HCT116 (cell line): ENCODE data around the gene AKNAD1. TPM values are rescaled to one million over a fixed set of nuclear protein-coding genes. Genes with fewer than 3 reads are reported as not detected.

Source experiments
- ATAC-seq: fragments of 200-7000 bp; cut with Tn5 transposase; 2 replicates; pipeline ENCODE4 v1.9.1; 2020; ENCODE audit warnings: mild to moderate bottlenecking, moderate library complexity
- BruUV-seq: library from RNA; stranded (reverse); fragments of 400-500 nt; replicated peaks from 2 replicates; lab custom pipeline; 2021; lab: Mats Ljungman, UMichigan
- CTCF ChIA-PET: fragments of 300-600 bp; sonication (Branson Sonifier 250); formaldehyde crosslinking; loops from one replicate; lab custom pipeline; 2021; ENCODE audit warnings: antibody characterized with exemption; lab: Charles Lee
- POLR2A ChIA-PET: fragments of 300-600, 350-600 bp; sonication (Branson Sonifier 250); formaldehyde crosslinking; loops from one replicate; lab custom pipeline; 2021; ENCODE audit warnings: antibody characterized with exemption; lab: Charles Lee
- RAD21 ChIA-PET, 2 experiments: fragments of 300-600 bp; sonication (Branson Sonifier 250); formaldehyde crosslinking; loops; one replicate each; lab custom pipeline; 2023; ENCODE audit warnings: low total read pairs in 2 of 2; ENCODE audit not compliant: uncharacterized antibody in 2 of 2, unreplicated experiment in 2 of 2, low non-redundant PET in 1 of 2; lab: Charles Lee
- DNase-seq: peaks from one replicate; pipeline ENCODE4 v3.0.0-alpha.2; 2010; ENCODE audit warnings: low read depth, low spot score
- H2AFZ ChIP-seq: fragments of 200-600 bp; shearing (Covaris generic), sonication (generic); 2 replicates; pipeline ENCODE4 v1.6.1; 2017; ENCODE audit warnings: low read depth, mixed run types, mixed read lengths, antibody characterized with exemption, low read length; ENCODE audit not compliant: poor library complexity, severe bottlenecking
- H3K27ac ChIP-seq: 2 replicates; pipeline ENCODE4 v1.5.1; 2012; ENCODE audit warnings: low read depth, low read length
- H3K27me3 ChIP-seq: fragments of 200-600 bp; sonication (generic); 2 replicates; pipeline ENCODE4 v1.6.1; 2016; ENCODE audit warnings: mixed run types, low read length, mixed read lengths; ENCODE audit not compliant: insufficient read depth
- H3K36me3 ChIP-seq, 2 experiments: fragments of 200-500 bp in 1 of 2; fragments of 200-600 bp in 1 of 2; sonication (Bioruptor generic) in 1 of 2; sonication (generic) in 1 of 2; 2 replicates each; pipeline versions ENCODE4 v1.5.1 to v1.6.1; 2014 to 2016; ENCODE audit warnings: low read length in 2 of 2, inconsistent platforms in 1 of 2, mixed read lengths in 1 of 2, mixed run types in 1 of 2; ENCODE audit not compliant: insufficient read depth in 2 of 2, control insufficient read depth in 1 of 2
- H3K4me1 ChIP-seq, 2 experiments: fragments of 200-600 bp in 1 of 2; sonication (generic) in 1 of 2; 2 replicates each; pipeline versions ENCODE4 v1.5.1 to v1.6.1; 2012 to 2017; ENCODE audit warnings: low read length in 2 of 2, inconsistent platforms in 1 of 2, mild to moderate bottlenecking in 1 of 2, mixed read lengths in 1 of 2, mixed run types in 1 of 2, moderate library complexity in 1 of 2; ENCODE audit not compliant: insufficient read depth in 2 of 2, control insufficient read depth in 1 of 2
- H3K4me2 ChIP-seq: fragments of 200-600 bp; sonication (generic); 2 replicates; pipeline ENCODE4 v1.6.1; 2017; ENCODE audit warnings: mixed run types, low read length, mixed read lengths
- H3K4me3 ChIP-seq, 2 experiments: fragments of 200-600 bp in 1 of 2; sonication (generic) in 1 of 2; replicated peaks in 1 of 2; 2 replicates each; pipeline ENCODE4 v1.5.1; 2011 to 2016; ENCODE audit warnings: low read length in 2 of 2, control low read depth in 1 of 2, low read depth in 1 of 2, mild to moderate bottlenecking in 1 of 2, mixed read lengths in 1 of 2, mixed run types in 1 of 2
- H3K79me2 ChIP-seq: fragments of 200-600 bp; sonication (generic); 2 replicates; pipeline ENCODE4 v1.6.1; 2017; ENCODE audit warnings: mild to moderate bottlenecking, mixed run types, low read length, moderate library complexity, mixed read lengths; ENCODE audit not compliant: insufficient read depth
- H3K9ac ChIP-seq: fragments of 200-600 bp; sonication (generic); 2 replicates; pipeline ENCODE4 v1.6.1; 2016; ENCODE audit warnings: low read length, mixed read lengths
- H3K9me2 ChIP-seq: fragments of 200-600 bp; sonication (generic), shearing (Covaris generic); 2 replicates; pipeline ENCODE4 v1.6.1; 2017; ENCODE audit warnings: mixed run types, mild to moderate bottlenecking, moderate library complexity; ENCODE audit not compliant: insufficient read depth
- H3K9me3 ChIP-seq, 2 experiments: fragments of 200-500 bp in 1 of 2; fragments of 200-600 bp in 1 of 2; sonication (Bioruptor generic) in 1 of 2; sonication (generic) in 1 of 2; 2 replicates each; pipeline ENCODE4 v1.6.1; 2014 to 2017; ENCODE audit warnings: low read length in 2 of 2, mixed read lengths in 2 of 2, inconsistent platforms in 1 of 2, low read depth in 1 of 2, mild to moderate bottlenecking in 1 of 2, mixed run types in 1 of 2, moderate library complexity in 1 of 2; ENCODE audit not compliant: control insufficient read depth in 1 of 2, insufficient read depth in 1 of 2
- H4K20me1 ChIP-seq: fragments of 200-600 bp; sonication (generic), shearing (Covaris generic); 2 replicates; pipeline ENCODE4 v1.6.1; 2017; ENCODE audit warnings: mixed run types, mild to moderate bottlenecking, moderate library complexity; ENCODE audit not compliant: insufficient read depth
- CBX3 ChIP-seq: IDR thresholded peaks from 2 replicates; pipeline ENCODE4 v1.6.1; 2012; ENCODE audit warnings: low read depth
- CEBPB ChIP-seq: IDR thresholded peaks from 2 replicates; pipeline ENCODE4 v1.6.1; 2012; ENCODE audit warnings: low read depth
- CTCF ChIP-seq, 3 experiments: fragments of 200-600 bp in 1 of 3; sonication (generic) in 1 of 3; IDR thresholded peaks in 2 of 3; conservative IDR thresholded peaks in 1 of 3; 2 replicates each; pipeline ENCODE4 v1.5.1; 2012 to 2017; ENCODE audit warnings: low read depth in 2 of 3, low read length in 2 of 3, antibody characterized with exemption in 1 of 3, borderline replicate concordance in 1 of 3, control low read depth in 1 of 3, mild to moderate bottlenecking in 1 of 3, mixed read lengths in 1 of 3, mixed run types in 1 of 3, moderate library complexity in 1 of 3; ENCODE audit not compliant: insufficient read depth in 1 of 3
- EGR1 ChIP-seq: IDR thresholded peaks from 2 replicates; pipeline ENCODE4 v1.6.1; 2012; ENCODE audit warnings: low read depth
- ELF1 ChIP-seq: IDR thresholded peaks from 2 replicates; pipeline ENCODE4 v1.6.1; 2012; ENCODE audit warnings: low read depth, borderline replicate concordance
- EZH2 ChIP-seq: fragments of 200-600 bp; sonication (generic); IDR thresholded peaks from 2 replicates; pipeline ENCODE4 v1.6.1; 2017; ENCODE audit warnings: antibody characterized with exemption, mixed run types
- EZH2phosphoT487 ChIP-seq: fragments of 200-600 bp; IDR thresholded peaks from 2 replicates; pipeline ENCODE4 v1.6.1; 2018; ENCODE audit warnings: antibody characterized with exemption, borderline replicate concordance
- JUND ChIP-seq: IDR thresholded peaks from 2 replicates; pipeline ENCODE4 v1.6.1; 2012
- MAX ChIP-seq: IDR thresholded peaks from 2 replicates; pipeline ENCODE4 v1.6.1; 2012
- POLR2A ChIP-seq: IDR thresholded peaks from 2 replicates; pipeline ENCODE4 v1.7.0; 2011; ENCODE audit warnings: borderline replicate concordance; ENCODE audit not compliant: insufficient read depth, insufficient read length; ENCODE audit errors: extremely low read depth
- POLR2AphosphoS5 ChIP-seq: IDR thresholded peaks from 2 replicates; pipeline ENCODE4 v1.6.1; 2011; ENCODE audit warnings: mild to moderate bottlenecking, low read depth, low read length, moderate library complexity
- RAD21 ChIP-seq: IDR thresholded peaks from 2 replicates; pipeline ENCODE4 v1.6.1; 2012; ENCODE audit warnings: low read depth, mild to moderate bottlenecking
- SIN3A ChIP-seq: IDR thresholded peaks from 2 replicates; pipeline ENCODE4 v1.6.1; 2012; ENCODE audit warnings: low read depth
- SP1 ChIP-seq: IDR thresholded peaks from 2 replicates; pipeline ENCODE4 v1.6.1; 2012; ENCODE audit warnings: low read depth
- SRF ChIP-seq: IDR thresholded peaks from 2 replicates; pipeline ENCODE4 v1.6.1; 2012; ENCODE audit warnings: low read depth
- YY1 ChIP-seq: IDR thresholded peaks from 2 replicates; pipeline ENCODE4 v1.6.1; 2011; ENCODE audit warnings: low read length, low read depth, moderate library complexity, mild to moderate bottlenecking; ENCODE audit not compliant: insufficient replicate concordance; ENCODE audit errors: extremely low read depth
- ZFX ChIP-seq: fragments of 450-650 bp; IDR thresholded peaks from 2 replicates; pipeline ENCODE4 v1.6.1; 2017
- intact Hi-C: fragments of 100-400 bp; cut with micrococcal nuclease; formaldehyde crosslinking; loops from 2 replicates; pipeline ENCODE4 v1.10.0; 2022
- total RNA-seq: library from RNA; stranded (reverse); gene quantifications from one replicate; pipeline ENCODE4 v1.2.1, GENCODE V29; 2021; ENCODE audit not compliant: unreplicated experiment
- TF ChIP-seq, protein P1 (sequence below): IDR thresholded peaks from 2 replicates; pipeline ENCODE4 v1.6.1; 2012; ENCODE audit warnings: low read depth
- TF ChIP-seq, protein P2 (sequence below): IDR thresholded peaks from 2 replicates; pipeline ENCODE4 v1.6.1; 2011; ENCODE audit warnings: mild to moderate bottlenecking, low read length, moderate library complexity; ENCODE audit not compliant: insufficient replicate concordance; ENCODE audit errors: extremely low read depth

The AKNAD1 gene
- total RNA-seq, 1 experiment from 2014 or later: 0.15 TPM

GRCh38 chr1:108893141-108893530 is 36.2 kb upstream of the AKNAD1 start:
- peaks cover 0 to 2% of the 10 kb centered on the region in 2 experiments; a peak in 1 of 4 replicates for H3K36me3 ChIP-seq
- no peaks in the 10 kb centered on the region for H3K4me1 ChIP-seq
- no peak overlapping the region for H3K4me2 ChIP-seq
- H3K9me2 ChIP-seq: no peaks in the 10 kb centered on the region
- no peak for ATAC-seq
- peaks cover 65% of the 10 kb centered on the region for H3K79me2 ChIP-seq
- H3K9me3 ChIP-seq: no peaks in the 10 kb centered on the region
- no peak for DNase-seq
- intact Hi-C loops: loop anchor here (10.0 kb wide), 1 partner anchor 1108 kb away; no protein-coding TSS in a partner anchor
- no peaks in the 10 kb centered on the region for H3K27me3 ChIP-seq
- no peaks in the 10 kb centered on the region; the same call in 1 of the 2 replicates for H4K20me1 ChIP-seq
- RAD21 ChIA-PET: no interaction called here
- CTCF ChIA-PET: no interaction called here
- no peak overlapping the region for H3K9ac ChIP-seq
- TF ChIP-seq EZH2 (no peak), SIN3A (no peak), CTCF (IDR thresholded peaks at IDR 0.05 in 2 of 3, conservative IDR thresholded peaks at IDR 0.05 in 1 of 3; ENCODE audit: borderline replicate concordance in 1 of 3, insufficient read depth in 1 of 3, low read depth in 2 of 3, low read length in 2 of 3) (no peak), EGR1 (no peak), MAX (no peak), SRF (no peak), EZH2phosphoT487 (no peak), POLR2AphosphoS5 (no peak), YY1 (no peak), JUND (no peak), POLR2A (no peak), ZFX (no peak), SP1 (no peak), RAD21 (no peak), ELF1 (no peak), CBX3 (no peak), CEBPB (no peak)
- TF ChIP-seq, protein P1, sequence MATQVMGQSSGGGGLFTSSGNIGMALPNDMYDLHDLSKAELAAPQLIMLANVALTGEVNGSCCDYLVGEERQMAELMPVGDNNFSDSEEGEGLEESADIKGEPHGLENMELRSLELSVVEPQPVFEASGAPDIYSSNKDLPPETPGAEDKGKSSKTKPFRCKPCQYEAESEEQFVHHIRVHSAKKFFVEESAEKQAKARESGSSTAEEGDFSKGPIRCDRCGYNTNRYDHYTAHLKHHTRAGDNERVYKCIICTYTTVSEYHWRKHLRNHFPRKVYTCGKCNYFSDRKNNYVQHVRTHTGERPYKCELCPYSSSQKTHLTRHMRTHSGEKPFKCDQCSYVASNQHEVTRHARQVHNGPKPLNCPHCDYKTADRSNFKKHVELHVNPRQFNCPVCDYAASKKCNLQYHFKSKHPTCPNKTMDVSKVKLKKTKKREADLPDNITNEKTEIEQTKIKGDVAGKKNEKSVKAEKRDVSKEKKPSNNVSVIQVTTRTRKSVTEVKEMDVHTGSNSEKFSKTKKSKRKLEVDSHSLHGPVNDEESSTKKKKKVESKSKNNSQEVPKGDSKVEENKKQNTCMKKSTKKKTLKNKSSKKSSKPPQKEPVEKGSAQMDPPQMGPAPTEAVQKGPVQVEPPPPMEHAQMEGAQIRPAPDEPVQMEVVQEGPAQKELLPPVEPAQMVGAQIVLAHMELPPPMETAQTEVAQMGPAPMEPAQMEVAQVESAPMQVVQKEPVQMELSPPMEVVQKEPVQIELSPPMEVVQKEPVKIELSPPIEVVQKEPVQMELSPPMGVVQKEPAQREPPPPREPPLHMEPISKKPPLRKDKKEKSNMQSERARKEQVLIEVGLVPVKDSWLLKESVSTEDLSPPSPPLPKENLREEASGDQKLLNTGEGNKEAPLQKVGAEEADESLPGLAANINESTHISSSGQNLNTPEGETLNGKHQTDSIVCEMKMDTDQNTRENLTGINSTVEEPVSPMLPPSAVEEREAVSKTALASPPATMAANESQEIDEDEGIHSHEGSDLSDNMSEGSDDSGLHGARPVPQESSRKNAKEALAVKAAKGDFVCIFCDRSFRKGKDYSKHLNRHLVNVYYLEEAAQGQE: no peak
- TF ChIP-seq, protein P2, sequence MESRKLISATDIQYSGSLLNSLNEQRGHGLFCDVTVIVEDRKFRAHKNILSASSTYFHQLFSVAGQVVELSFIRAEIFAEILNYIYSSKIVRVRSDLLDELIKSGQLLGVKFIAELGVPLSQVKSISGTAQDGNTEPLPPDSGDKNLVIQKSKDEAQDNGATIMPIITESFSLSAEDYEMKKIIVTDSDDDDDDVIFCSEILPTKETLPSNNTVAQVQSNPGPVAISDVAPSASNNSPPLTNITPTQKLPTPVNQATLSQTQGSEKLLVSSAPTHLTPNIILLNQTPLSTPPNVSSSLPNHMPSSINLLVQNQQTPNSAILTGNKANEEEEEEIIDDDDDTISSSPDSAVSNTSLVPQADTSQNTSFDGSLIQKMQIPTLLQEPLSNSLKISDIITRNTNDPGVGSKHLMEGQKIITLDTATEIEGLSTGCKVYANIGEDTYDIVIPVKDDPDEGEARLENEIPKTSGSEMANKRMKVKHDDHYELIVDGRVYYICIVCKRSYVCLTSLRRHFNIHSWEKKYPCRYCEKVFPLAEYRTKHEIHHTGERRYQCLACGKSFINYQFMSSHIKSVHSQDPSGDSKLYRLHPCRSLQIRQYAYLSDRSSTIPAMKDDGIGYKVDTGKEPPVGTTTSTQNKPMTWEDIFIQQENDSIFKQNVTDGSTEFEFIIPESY: no peak
- no TSS peak for BruUV-seq
- no peak overlapping the region for H3K27ac ChIP-seq
- POLR2A ChIA-PET: no interaction called here
- no peak overlapping the region for H2AFZ ChIP-seq
- H3K4me3 ChIP-seq: no peak overlapping the region
